ENCODE data around the gene TLR3.

- no peak for TF ChIP-seq GATA2 (IDR thresholded peaks at IDR 0.05; ENCODE audit: low read depth, low read length)
- no peak for TF ChIP-seq GATA3 (IDR thresholded peaks at IDR 0.05; ENCODE audit: low read depth, low read length)
Observed at GRCh38 chr4:186067757-186068385, 1.1 kb upstream of the TLR3 start.
